Suppressor macrophage treated with lipopolysaccharide for 4 hours (primary cell): Measurements from ENCODE around the gene HCRT.
"Not testable (repeated sequence)": the region's sequence is repeated elsewhere in the genome, so short reads cannot be mapped to it uniquely, and the experiment has no call there.

Experiments used
- DNase-seq: peaks from one replicate; pipeline ENCODE4 v3.0.0-alpha.2; 2020

HCRT gene

DNA sequence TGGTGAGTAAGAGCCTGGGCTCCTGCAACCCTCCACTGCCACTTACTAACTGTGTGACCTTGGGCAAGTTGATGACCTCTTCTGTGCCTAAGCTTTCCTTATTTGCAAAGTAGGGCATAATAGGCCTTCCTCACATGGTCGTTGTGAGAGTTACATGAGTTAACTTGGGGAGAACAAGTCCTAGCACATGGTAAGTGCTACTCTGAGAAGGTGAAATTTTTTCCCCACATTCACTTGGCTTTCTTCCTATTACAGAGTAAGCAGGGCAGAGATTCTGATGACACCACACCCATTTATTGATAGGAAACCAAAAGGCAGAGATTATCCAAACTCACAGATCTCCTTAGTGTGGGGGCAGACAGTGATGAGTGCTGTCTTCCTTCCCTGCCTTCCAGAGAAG, 5.9 kb downstream of the HCRT start:
- no peak for DNase-seq

DNA sequence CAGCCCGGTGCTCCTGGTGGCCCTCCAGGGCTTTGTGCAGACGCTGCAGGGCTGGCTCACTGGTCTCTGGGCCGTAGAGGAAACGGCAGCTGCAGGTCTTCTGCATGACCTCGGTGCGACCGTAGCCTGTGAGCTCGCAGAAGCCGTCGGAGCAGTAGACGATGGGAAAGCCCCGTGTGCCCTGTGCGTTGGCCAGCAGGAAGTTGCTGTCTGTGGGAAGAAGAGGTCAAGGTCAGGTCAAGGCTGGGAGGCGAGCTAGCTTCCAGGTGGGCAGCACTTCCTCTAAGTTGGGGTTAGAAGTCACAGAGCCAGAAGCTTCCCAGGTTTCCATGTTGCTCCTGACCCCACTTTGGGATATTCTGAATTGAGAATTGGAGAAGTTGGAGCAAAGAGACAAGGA, 6.4 kb downstream of the HCRT start:
- peak; percentile 68 for DNase-seq

DNA sequence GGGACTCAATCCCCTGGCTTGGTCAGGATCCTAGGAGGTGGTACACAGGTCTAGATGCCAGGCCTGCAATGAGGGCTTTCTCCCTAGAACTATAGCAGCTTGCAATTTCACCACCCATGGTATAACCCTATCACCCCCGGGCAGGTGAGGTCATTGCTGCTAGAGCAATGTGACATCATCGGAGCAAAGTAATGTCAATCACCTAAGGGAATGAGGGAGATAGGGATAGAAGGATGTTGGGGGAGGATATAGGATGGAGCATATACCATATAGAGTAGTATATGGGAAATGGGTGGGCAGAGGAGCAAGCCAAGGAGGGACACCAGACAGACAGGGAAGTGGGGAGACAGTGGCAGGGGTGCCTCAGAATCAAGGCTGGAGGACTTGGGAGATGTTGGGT, 7.6 kb downstream of the HCRT start:
- DNase-seq, result no peak

DNA sequence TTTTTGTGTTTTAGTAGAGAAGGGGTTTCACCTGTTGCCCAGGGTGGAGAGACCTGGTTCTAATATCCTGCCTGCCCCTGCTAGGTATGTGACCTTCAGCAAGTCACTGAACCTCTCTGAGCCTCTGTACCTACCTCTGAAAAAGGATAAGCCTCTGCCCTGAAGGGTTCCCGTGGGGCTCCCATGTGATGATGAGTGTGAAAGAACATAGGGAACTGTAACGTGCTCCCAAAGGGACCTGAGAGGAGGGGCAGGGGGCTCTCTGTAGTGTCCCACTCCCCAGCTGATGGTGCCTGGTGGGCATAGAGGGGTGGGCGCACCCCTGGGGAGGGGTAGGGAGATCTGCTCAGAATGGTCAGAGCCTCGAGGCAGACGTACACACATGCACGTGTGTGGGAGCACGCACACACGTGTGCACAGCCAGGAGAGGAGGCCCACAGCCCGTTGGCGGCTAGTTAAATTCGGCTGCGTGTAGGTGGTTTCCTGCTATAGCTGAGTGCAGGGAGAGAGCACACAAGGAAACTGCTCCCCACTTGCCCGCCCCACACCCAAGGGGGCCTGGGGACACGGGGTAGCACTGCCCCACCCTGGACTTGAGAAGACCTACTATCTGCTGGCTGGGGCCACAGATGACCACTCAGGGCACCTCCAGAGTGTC, 11.0 kb downstream of the HCRT start:
- no peak for DNase-seq

DNA sequence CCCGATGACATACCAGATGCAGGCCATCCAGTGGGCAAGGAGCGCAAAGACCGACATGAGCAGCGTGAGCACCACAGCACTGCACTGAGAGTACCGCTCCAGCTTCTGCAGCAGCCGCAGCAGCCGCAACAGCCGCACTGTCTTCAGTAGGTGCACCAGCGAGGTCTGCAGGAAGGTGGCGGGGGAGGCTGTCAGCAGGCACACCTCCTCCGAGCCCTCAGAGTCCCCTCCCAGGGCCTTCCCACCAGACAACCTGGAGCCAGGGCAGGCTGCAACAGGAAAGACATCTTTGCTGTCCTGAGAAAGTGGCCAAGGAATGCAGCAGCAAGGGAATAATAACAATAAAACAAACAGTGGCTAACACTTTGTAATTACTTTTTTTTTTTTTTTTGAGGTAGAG, 13.4 kb downstream of the HCRT start:
- DNase-seq, result no peak

DNA sequence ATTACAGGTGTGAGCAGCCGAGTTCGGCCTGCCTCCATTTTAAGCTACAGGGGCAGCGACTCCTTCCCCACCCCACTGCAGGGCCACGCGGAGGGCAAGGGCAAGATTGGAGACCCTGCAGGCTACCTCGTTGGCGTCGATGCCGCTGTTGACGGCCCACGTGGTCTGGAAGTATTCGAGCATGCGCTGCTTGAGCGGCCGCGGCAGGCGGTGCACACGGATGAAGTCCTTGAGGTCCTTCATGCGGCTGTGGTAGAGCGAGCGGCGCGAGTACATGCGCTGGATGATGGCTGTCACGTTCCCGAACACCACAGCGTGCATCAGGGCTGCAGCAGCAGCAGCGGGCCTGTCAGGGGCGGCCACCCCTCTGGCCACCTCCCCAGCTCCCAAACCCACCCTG, 15.9 kb downstream of the HCRT start:
- no peak for DNase-seq

DNA sequence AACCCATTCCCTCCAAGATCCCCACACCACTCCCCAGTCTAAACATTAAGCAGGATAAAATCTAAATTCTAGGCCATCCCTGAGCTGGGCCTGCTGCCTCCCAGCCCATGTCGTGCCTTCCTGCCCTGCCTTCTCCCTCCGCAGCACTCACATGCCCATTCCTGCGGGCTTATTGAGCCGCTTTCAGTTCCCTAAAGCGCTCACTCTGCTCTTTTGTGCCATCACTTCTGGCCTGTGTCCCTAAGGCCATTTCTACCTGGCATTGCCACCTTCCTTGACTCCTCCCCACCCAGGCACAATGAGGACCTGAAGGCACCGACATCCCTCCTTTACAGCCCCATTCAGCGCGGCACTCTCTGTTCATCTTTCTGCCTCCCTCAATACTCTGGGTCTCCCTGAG, 17.4 kb downstream of the HCRT start:
- DNase-seq, result peak; percentile 67

DNA sequence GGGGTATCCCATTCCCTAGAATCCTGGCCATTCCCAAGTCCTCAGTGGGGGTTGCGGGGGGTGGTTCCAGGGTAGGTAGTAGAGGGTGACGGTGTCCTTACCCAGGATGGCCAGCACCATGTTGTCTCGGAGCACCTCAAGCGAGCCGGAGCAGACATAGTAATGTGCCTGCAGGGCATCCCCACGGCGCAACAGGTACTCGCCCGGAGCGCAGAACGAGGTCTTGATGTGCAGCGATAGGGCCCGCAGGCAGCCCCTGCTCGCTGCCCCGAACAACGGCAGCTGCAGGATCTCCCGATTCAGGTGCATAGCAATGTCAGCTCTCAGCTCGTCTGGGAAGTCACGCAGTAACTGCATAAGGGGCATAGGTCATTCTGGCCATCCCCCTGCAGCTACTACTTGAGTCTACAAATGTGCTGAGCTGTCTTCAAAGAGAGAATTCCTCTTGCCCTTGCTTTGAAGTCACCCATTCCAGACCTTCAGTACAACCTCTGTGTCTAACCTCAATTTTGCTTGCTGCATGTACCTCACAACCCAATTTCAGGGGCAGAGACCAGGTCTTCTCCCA, 19.0 kb downstream of the HCRT start:
- DNase-seq, result no peak

DNA sequence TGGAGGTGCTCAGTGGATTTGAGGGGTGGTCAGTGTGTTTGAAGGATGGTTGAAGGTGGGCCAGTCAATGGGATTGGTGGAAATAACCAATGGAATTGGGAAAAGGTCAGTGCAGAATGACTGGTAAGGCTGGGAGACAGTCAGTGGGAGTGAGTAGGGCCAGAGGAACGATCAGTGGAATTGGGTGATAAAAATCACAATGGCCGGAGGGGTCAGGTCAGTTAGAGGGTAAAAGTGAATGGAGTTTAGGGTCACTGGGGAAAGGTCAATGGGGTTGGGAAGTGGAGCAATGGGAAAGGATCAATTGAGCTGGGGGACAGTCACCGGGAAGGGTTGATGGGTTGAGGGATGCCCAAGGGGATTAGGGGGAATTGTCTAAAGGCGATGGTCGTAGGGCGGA, 19.5 kb downstream of the HCRT start:
- no peak for DNase-seq

DNA sequence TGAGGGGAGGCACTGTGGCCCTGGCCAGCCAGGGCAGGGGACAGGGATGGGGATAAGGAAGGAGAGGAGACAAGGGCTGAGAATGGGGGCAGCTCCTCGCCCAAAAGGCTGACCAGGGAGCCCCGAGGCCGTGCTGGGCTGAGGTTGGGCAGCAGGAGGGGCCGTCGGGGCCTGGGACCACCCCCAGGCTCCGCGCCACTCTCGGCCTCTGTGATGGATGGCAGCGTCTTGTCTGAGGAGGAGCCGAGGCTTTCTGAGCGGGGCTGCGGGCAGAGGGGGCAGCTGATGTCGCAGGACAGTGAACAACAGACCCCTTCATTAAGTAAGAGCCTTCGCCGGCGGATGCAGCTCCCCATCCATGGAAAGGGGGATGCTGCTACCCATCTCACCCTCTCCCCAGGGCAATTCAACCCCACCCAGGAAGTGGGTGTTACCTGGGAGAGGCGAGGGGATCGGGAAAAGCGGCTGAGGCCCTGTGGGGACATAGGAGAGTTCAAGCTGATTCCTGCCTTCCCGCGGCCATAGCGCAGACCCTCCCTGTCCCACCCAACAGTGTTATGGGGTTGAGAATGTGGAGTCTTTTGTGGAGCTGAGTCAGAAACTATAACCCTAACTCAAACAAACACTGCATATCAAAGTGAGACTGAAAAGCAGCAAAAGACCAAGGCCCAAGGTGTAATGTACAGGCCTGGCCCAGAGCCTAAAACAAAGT, 21.4 kb downstream of the HCRT start:
- no peak for DNase-seq

DNA sequence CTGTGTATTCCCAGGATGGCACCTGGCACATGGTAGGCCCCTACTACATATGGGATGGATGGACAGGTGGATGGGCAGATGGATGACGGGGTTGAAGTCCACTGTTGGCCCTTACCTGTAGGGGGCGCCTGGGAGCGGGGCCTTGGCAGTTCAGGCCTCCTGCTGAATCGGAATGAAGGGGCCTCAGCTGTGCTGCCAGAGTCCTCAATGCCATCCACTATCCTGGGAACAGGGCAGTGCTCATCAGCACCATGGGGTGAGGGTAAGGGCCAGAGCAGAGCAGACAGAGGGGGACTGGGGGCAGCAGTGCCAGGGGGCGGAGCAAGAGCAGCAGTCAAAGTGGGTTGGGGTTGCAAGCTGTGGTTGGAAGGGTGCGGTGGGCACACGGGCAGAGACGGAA, 22.1 kb downstream of the HCRT start:
- DNase-seq, result no peak

DNA sequence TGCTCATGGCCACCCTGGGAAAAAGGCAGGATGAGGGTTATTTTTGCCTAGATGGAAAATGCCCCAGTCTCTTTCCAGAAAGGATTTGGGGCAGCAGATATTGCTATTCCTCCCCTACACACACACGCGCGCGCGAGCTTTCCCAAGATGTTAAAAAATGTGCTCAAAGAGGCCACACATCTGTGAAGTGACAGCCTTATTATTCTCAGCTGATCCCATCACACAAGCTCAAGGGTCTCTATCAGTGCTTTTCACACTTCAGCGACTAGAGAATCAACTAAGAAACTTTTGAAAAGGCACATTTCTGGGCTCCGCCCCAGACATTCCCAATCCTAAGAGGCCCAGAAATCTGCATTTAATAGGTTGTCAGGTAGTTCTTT, 24.7 kb downstream of the HCRT start:
- no peak for DNase-seq

DNA sequence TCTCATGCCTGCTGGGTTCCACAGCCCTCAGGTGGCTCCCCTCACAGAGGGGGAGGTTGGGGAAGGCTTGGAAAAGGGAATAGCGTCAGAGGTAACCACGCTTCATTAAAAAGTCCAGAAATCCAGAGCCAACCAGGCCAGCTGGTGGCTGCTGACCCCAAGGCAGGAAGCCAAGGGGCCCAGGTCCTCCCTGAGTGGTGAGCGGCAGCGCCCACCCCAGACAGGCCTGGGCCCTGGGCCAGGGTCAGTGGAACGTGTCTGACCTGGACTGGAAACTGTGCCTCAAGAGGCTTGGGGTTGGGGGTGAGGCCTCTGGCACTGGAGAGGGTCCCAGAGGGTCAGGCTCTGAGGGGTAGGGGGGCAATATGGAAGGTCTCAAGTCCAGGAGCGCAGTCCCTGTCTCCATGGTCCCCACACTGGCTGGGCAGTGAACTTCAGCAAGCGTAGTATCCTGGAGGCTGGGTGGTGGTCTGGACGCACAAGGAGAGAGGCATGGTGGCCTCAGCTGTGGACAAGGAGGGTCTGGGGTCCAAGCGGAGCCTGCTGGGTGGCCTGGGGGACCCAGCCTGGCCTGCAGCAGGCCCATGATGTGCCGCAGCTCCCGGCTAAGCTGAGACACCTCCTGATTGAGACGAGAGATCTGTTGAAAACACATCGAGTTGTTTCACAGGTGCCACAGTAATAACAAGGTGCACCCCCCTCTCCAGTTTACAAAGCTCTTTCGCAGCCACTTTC, 25.3 kb downstream of the HCRT start:
- DNase-seq, result no peak

DNA sequence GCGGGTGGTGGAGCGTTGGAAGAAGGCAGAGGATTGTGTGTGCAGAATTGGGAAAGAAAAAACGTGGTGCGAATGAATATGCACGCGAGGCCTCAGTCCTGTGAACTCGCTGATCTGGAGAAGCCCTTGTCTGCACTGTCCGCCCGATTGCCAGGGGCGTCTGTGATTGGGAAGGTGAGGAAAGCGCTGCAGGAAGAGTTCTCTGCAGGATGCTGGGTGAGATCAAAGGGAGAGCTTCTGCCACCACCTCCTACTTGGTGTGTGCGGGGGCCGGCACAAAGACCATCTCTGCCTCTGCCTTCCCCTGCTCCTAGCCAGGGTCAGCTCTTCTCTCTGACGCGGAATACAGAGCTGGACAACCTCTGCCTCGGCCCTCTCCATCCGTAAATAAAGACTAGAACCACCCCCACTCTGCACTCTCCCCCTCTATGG, 29.6 kb downstream of the HCRT start:
- DNase-seq, result no peak

DNA sequence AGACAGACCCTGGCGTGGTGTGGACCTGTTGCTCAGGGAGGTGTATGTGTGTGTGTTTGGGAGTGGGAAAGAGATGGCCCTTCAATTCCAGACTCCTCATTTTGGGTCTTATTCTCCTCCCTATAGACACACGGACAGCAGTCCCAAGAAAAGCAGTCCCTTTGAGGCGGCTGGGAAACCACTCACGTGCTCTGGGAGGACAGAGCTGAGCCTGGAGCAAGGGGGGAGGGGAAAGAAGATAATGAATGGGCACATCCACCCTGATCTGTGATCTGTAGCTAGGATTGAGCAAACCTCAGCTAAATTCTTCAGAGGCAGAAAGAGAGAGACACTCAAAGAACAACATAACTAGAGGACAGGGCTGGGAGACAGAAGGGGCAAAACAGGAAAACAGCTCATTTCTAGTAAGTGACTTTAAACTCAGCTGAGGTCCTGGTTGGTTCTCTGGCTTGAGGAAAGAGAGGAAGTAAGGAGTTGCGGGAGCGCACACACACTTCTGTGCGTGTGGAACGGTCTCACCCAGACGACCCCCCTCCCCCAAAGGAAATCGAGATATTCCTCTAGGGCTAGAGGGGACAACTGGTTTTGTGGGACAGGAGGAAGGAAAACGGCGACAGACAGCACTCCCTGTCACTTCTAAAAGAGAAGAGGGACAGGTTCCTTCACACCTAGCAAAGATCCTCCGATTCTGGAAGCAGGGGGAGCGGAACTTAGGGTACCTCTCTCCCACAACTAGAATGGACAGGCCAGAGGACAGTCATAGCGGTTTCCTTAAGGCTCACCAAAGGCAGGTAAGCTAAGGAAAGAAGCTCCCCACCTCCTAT, 31.1 kb downstream of the HCRT start:
- peak; percentile 66 for DNase-seq

DNA sequence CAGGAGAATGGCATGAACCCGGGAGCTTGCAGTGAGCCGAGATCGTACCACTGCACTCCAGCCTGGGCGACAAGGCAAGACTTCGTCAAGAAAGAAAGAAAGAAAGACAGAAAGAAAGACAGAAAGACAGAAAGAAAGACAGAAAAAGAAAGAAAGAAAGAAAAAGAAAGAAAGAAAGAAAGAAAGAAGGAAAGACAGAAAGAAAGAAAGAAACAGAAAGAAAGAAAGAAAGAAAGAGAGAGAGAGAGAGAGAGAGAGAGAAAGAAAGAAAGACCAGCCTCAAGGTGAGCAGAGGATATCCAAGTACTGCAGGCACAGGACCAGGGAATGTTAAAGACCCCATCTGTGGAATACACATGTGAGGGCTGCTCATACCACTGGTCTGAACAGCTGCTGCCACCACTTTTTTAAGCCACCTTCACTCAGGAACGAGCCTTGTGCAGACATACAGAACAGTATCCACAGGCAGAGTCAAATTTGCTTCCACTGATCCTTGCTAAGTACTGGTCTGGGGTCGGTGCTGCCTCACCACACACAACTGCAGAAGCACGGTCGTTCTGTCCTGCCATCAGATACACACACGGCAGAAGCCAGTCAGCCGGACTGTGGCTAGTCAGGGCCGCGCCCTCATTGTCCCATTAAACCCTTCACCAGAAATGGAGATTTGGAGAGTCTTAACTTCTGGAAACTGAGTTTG, 38.2 kb downstream of the HCRT start:
- no peak for DNase-seq

DNA sequence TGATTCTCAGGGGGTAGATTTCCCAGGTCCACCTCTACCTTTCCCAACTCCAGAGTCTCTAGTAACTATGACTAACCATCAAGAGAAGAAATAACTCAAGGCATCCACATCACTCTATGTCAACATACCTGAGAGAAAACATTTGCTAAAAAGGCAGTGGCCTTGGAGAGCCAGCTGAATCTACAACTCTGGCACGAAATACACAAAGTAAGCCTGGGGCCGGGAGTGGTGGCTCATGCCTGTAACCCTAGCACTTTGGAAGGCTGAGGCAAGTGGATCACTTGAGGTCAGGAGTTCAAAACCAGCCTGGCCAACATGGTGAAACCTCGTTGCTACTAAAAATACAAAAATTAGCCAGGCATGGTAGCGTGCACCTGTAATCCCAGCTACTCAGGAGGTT, 42.1 kb downstream of the HCRT start:
- DNase-seq, result not testable (repeated sequence)

DNA sequence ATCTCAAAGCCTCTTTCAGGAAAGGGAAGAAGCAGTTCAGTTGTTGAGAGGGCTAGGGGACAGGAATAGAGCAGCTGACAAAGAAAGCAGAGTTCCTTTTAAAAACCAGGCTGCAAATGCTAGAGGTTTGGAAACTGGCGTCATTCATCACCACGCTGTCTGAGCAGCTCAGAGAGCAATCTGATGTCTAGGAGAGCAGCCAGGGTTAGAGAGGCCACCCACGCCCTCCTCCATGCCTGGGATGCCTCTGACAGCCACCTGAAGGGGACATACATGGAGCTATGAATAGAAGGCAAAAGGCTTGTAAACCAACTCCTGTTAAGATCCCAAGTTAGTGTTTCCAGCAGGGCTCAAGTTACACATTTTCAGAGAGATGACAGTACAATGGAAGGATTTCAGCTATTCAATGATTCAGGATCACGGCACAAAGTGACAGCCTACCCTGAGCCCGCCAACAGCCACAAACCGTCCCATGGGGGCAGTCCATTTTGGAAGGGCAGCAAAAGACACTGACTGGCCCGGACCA, 42.8 kb downstream of the HCRT start:
- no peak for DNase-seq

DNA sequence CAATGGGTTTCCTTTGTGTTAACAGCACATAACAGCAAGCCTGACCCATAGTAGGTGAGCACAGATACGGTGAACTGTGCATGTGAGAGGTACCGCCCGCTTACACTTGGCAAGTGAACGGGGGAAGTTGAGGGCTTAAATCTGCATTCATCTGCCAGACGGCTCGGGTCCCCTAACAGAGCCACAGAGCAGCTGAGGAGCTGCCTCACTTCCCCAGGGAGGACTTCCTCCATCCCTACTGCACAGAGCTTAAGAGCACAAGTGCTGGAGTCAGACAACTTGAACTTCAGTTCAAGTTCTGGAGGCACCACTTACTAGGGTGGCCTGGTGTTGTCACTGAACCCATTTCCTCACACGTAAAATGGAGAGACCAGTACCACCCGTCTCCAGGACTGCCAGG, 43.9 kb downstream of the HCRT start:
- DNase-seq, result no peak

DNA sequence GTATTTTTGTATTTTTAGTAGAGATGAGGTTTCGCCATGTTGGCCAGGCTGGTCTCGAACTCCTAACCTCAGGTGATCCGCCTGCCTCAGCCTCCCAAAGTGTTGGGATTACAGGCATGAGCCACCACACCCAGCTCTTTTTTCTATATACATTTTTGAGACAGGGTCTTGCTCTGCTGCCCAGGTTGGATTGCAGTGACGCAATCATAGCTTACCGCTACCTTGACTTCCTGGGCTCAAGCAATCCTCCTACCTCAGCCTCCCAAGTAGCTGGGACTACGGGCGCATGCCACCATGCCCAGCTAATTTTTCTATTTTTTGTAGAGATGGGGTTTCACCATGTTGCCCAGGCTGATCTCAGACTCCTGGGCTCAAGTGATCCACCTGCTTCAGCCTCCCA, 44.6 kb downstream of the HCRT start:
- DNase-seq, result not testable (repeated sequence)

DNA sequence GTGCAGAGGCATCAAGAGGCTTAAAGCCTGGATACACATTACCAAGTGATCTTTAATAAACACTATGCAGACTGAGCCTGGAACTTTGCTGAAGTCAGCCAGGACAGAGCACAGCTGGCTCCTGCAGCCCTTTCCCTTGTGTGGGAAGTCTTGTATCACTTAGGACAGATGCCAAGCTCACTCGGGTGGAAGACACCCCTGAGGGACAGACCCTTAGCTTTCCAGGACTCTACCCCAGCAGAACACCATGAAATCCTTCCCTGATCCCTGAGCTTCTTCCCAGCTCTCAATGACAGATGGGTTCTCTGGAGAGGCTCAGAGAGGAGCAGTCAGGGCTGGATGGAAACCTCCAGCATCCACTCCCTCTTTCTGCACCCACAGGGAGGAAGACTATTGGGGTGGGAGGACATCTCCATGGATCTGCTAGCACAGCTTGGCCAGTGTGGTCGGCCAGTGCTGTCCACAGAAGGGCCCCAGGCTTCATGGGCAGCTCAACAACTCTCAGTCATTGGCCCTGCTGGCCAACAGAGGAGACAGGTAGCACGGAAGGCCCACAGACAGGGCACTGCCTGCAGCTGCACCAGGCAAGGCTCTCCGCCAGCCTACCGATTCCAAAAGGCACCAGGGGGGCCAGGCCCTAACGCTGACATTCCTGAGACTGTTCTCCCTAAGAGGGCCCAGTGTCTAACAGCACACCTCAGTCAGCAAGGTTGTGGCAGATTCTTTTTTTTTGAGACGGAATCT, 46.3 kb downstream of the HCRT start:
- DNase-seq, result no peak
